Measurements from ENCODE around the gene ZNF776. TPM values are rescaled to one million over a fixed set of nuclear protein-coding genes. Genes with fewer than 3 reads are reported as not detected.
A peak's percentile ranks its signal among the peaks of the same experiment; 100 is the strongest.

ZNF776 gene
- total and polyA plus RNA-seq, 2 donors: 11.1 to 31.1 TPM

DNA sequence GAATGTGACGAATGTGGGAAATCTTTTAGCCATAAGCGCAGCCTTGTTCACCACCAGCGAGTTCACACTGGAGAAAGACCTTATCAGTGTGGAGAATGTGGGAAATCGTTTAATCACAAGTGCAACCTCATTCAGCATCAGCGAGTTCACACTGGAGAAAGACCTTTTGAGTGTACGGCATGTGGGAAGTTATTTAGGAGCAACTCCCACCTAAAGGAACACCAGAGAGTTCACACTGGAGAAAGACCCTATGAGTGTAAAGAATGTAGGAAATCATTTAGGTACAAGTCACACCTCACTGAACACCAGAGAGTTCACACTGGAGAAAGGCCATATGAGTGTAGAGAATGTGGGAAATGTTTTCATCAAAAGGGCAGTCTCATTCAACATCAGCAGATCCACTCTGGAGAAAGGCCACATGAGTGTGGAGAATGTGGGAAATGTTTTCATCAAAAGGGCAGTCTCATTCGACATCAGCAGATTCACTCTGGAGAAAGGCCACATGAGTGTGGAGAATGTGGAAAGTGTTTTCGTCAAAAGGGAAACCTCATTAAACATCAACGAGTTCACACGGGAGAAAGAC lies 7.6 kb downstream of the ZNF776 start:
- no peak for DNase-seq (ENCODE audit: extremely low spot score)
- no peak overlapping the region for H3K27ac ChIP-seq (ENCODE audit: low read depth)
- H3K4me1 ChIP-seq (ENCODE audit: insufficient read depth): no peaks in the 10 kb centered on the region
- peaks cover 12% of the 10 kb centered on the region for H3K36me3 ChIP-seq (ENCODE audit: insufficient read depth)
- 97% methylated on average over 10 of the region's 10 CpGs for WGBS
- no peak overlapping the region for H3K4me3 ChIP-seq (ENCODE audit: low read depth, low read length)

DNA sequence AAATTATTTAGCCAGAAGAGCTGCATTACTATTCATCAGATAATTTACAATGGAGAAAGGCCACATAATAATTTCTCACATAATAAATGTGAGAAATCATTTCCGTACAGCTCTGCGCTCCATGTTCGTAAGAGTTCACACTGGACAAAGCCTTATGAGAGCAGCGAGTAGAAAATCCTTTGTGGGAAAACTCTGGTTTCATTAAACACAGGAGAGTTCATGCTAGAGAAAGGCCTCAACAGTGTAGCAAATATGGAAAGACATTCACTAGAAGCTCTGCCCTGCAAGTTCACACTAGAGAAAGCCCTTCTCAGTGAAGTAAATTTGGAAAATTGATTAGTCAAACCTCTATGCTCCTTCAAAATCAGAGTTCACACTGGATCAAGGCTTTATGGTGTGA lies 8.4 kb downstream of the ZNF776 start:
- Histone ChIP-seq H3K36me3 (ENCODE audit: insufficient read depth) (peaks cover 12% of the 10 kb centered on the region), H3K27ac (ENCODE audit: low read depth) (no peak overlapping the region), H3K4me3 (ENCODE audit: low read depth, low read length) (no peak overlapping the region), H3K4me1 (ENCODE audit: insufficient read depth) (no peaks in the 10 kb centered on the region)
- WGBS: 86% methylated on average over 4 of the region's 4 CpGs
- no peak for DNase-seq (ENCODE audit: extremely low spot score)

DNA sequence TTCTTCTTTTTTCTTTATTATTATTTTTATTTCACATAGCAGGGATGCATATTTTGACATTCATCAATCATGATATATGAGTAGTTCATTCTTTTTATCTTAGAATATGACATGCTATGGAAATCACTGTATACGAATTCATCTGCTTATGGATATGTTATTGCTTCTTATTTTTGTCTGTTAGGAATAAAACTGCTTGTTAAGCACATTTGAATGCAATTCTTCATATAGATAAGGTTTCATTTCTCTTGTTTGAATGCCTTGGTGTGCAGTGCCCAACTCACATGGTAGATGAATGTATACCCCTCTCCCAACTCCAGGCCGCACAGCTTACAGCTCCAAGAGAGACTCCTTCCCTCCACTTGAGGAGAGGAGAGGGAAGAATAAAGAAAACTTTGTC lies 11.3 kb downstream of the ZNF776 start:
- Histone ChIP-seq H3K4me3 (ENCODE audit: low read depth, low read length) (no peak overlapping the region), H3K4me1 (ENCODE audit: insufficient read depth) (no peaks in the 10 kb centered on the region), H3K27ac (ENCODE audit: low read depth) (no peak overlapping the region), H3K36me3 (ENCODE audit: insufficient read depth) (peaks cover 11% of the 10 kb centered on the region)
- no peak for DNase-seq (ENCODE audit: extremely low spot score)
- WGBS: 96% methylated on average over 2 of the region's 2 CpGs

DNA sequence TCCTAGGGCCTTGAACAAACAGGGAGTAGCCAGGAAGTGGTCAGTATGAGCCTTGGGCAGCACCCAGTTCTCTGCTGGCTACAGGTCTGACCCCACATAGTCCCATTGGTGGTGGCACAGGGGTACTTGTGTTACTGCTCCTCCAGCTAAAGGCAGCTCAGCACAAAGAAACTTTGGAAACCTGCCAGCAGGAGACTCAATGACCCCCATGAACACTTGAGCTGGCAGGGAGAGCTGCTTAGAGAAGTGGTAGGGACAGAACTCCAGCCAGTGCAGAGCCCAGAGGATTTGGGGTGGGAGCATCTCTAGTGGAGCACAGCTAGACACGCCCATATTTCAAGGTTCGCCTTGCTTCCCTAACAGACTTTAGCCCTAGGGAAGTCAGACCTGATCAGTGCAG lies 12.5 kb downstream of the ZNF776 start:
- Histone ChIP-seq H3K27ac (ENCODE audit: low read depth) (no peak overlapping the region), H3K4me3 (ENCODE audit: low read depth, low read length) (no peak overlapping the region), H3K4me1 (ENCODE audit: insufficient read depth) (no peaks in the 10 kb centered on the region), H3K36me3 (ENCODE audit: insufficient read depth) (peaks cover 3% of the 10 kb centered on the region)
- DNase-seq (ENCODE audit: extremely low spot score): no peak
- WGBS: 99% methylated on average over 2 of the region's 2 CpGs

DNA sequence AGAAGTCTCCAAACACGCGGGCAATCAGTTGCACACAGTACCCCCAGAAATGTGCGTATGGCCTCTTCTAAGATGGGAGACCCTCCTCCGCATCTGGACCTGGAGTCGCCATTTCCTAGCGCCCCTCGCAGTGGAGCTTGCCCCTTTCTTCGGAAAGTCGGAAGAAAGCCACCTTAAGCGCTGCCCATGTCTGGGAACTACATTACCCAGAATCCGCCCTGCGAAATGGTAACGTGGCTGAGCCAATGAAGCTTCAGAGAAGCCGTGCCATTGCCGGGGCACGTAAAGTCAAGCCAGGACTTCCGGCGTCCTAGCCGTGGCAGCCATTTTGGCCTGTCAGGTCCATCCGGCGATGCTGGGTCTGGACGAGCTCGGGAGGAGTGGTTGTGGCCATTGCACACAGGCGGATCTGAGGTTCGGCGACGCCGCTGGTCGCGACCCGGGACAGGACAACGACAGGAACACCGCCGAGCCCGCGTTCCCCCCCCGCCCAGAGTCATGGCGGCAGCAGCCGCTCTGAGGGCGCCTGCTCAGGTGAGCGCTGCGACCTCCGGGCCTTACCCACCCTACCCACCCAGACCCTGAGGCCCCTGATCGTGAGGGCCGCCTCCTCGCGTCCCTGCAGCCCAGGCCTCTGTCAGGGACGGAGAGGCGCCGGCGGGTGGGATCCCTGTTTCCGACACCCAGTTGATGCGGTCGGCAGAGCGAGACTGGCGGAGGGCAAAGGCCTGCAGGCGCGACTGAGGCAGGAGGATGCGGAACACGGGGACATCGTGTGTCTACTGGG lies 22.9 kb downstream of the ZNF776 start, which contains the start of gene ZNF586:
ZNF586 (plus strand) TSS at position 332 of the 787 bp plus-strand sequence; CDS start at position 499, 167 bp downstream.
- peak within 1 kb of the TSS; percentile 38 for H3K27ac ChIP-seq (ENCODE audit: low read depth)
- WGBS: 3% methylated on average over 61 of the region's 61 CpGs
- H3K4me3 ChIP-seq (ENCODE audit: low read depth, low read length): peak within 1 kb of the TSS; percentile 91
- H3K4me1 ChIP-seq (ENCODE audit: insufficient read depth): no peaks in the 10 kb centered on the region
- no peaks in the 10 kb centered on the region for H3K36me3 ChIP-seq (ENCODE audit: insufficient read depth)
- peak; percentile 86 for DNase-seq (ENCODE audit: extremely low spot score)

DNA sequence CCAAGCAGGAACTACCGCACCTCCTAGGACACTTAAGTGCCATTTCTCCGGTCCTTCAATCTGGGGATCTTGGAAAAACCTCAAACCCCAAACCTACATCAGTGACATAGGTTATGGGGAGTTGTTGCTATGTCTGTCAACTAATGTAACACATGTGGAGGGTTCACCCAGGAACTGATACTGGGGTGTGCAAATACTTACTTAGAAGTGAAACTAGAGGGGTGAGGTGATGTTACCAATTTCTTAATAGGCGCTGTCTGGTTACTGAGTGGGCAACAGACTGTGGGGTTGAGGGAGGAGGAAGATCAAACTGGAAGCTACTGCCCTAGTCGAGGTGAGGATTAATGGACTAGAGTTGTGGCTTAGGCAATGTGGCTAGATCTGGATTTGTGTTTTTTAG lies 24.8 kb downstream of the ZNF776 start:
- H3K4me1 ChIP-seq (ENCODE audit: insufficient read depth): no peaks in the 10 kb centered on the region
- no peaks in the 10 kb centered on the region for H3K36me3 ChIP-seq (ENCODE audit: insufficient read depth)
- H3K27ac ChIP-seq (ENCODE audit: low read depth): no peak overlapping the region
- WGBS: 92% methylated on average over 4 of the region's 4 CpGs
- no peak overlapping the region for H3K4me3 ChIP-seq (ENCODE audit: low read depth, low read length)
- DNase-seq (ENCODE audit: extremely low spot score): no peak

DNA sequence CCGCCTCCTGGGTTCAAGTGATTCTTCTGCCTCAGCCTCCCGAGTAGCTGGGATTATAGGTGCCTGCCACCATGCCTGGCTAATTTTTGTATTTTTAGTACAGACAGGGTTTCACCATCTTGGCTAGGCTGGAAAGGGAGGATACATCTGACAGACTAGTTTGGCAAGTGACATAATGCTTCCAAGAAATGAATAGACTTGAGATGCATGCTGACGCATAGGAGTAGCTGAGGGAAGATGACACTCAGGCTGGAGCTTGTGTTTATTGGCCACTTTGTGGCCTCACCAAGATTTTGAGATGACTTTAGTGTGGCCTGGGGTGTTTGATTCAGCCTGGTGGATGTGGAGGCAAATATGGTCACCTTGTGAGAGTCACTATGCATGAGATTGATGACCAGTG lies 26.9 kb downstream of the ZNF776 start:
- WGBS: 95% methylated on average over 3 of the region's 3 CpGs
- Histone ChIP-seq H3K4me3 (ENCODE audit: low read depth, low read length) (no peak overlapping the region), H3K27ac (ENCODE audit: low read depth) (no peak overlapping the region), H3K36me3 (ENCODE audit: insufficient read depth) (peaks cover 3% of the 10 kb centered on the region), H3K4me1 (ENCODE audit: insufficient read depth) (no peaks in the 10 kb centered on the region)
- DNase-seq (ENCODE audit: extremely low spot score): no peak

DNA sequence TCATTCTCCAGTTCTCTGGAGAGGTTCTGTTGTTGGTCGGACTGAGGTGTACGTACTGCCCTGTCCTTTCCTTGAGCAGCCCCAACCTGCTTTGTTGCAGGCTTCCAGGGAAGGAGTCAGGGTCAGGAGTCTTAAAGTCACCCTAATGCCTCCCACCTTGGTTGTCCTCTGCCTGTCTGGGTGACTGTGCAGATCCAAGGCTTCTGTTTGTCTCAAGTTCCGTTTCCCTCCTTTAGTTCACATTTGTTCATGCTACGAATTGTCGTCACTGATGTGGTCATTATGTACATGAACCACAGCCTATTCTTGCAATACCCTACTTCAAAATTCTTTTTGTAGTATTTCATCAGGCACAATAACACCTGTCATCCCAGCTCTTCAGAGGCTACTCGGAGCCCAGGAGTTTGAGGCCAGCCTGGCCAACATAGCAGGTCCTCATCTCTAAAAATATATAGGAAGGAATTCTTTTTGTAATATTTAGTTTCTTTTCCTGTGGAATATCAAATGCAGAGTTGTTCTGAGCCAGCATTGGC lies 30.2 kb downstream of the ZNF776 start:
- WGBS: 86% methylated on average over 6 of the region's 6 CpGs
- Histone ChIP-seq H3K4me3 (ENCODE audit: low read depth, low read length) (no peak overlapping the region), H3K4me1 (ENCODE audit: insufficient read depth) (no peaks in the 10 kb centered on the region), H3K36me3 (ENCODE audit: insufficient read depth) (peaks cover 5% of the 10 kb centered on the region), H3K27ac (ENCODE audit: low read depth) (no peak overlapping the region)
- DNase-seq (ENCODE audit: extremely low spot score): no peak

DNA sequence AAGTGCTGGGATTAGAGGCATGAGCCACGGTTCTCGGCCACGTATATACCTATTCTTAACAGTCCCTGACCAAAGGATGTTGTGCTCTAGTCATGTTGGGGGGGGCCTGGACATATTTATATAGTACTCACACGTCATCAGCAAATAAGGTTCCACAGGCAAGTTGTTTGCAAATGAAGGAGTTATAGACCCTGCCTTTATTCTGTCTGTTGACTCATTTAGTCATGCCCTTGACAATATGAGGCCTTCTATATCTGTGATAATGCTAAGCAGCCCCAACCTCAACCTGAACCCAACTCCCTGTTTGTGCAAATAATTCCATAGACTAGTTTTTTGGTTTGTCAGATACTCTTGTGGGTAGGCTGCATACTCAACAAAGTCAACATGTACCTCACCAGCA lies 31.7 kb downstream of the ZNF776 start:
- Histone ChIP-seq H3K27ac (ENCODE audit: low read depth) (no peak overlapping the region), H3K36me3 (ENCODE audit: insufficient read depth) (peaks cover 5% of the 10 kb centered on the region), H3K4me3 (ENCODE audit: low read depth, low read length) (no peak overlapping the region), H3K4me1 (ENCODE audit: insufficient read depth) (no peaks in the 10 kb centered on the region)
- no peak for DNase-seq (ENCODE audit: extremely low spot score)
- WGBS: 97% methylated on average over 4 of the region's 4 CpGs

DNA sequence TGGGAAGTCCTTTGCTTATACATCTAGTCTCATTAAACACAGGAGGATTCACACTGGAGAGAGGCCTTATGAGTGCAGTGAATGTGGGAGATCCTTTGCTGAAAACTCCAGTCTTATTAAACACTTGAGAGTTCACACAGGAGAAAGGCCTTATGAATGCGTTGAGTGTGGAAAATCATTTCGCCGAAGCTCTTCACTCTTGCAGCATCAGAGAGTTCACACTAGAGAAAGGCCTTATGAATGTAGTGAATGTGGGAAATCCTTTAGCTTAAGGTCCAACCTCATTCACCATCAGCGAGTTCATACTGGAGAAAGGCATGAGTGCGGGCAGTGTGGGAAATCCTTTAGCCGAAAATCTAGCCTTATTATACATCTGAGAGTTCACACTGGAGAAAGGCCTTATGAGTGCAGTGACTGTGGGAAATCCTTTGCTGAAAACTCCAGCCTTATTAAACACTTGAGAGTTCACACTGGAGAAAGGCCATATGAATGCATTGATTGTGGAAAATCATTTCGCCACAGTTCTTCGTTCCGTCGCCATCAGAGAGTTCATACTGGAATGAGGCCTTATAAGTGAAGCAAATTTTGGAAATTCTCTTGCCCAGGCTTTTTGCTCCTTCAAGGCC lies 32.7 kb downstream of the ZNF776 start:
- Histone ChIP-seq H3K36me3 (ENCODE audit: insufficient read depth) (peaks cover 5% of the 10 kb centered on the region), H3K4me3 (ENCODE audit: low read depth, low read length) (no peak overlapping the region), H3K4me1 (ENCODE audit: insufficient read depth) (no peaks in the 10 kb centered on the region), H3K27ac (ENCODE audit: low read depth) (no peak overlapping the region)
- 98% methylated on average over 10 of the region's 10 CpGs for WGBS
- DNase-seq (ENCODE audit: extremely low spot score): no peak

DNA sequence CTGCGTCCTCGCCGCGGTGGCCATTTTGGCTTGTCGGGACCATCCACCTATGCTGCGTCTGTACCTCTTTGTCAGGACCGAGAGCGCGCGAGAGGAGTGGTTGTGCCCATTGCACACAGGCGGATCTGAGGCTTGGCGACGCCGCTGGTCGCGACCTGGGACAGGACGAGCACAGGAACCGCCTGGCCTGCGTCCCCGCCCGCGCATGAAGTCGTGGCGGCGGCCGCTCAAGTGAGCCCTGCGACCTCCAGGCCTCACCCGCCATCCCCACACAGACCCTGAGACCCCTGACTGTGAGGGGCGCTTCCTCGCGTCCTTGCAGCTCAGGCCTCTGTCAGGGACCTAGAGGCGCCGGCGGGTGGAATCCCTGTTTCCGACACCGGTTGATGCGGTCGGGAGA lies 39.7 kb downstream of the ZNF776 start:
- 93% methylated on average over 38 of the region's 38 CpGs for WGBS
- no peak for DNase-seq (ENCODE audit: extremely low spot score)
- Histone ChIP-seq H3K4me3 (ENCODE audit: low read depth, low read length) (no peak overlapping the region), H3K27ac (ENCODE audit: low read depth) (no peak overlapping the region), H3K36me3 (ENCODE audit: insufficient read depth) (peaks cover 2% of the 10 kb centered on the region), H3K4me1 (ENCODE audit: insufficient read depth) (no peaks in the 10 kb centered on the region)

DNA sequence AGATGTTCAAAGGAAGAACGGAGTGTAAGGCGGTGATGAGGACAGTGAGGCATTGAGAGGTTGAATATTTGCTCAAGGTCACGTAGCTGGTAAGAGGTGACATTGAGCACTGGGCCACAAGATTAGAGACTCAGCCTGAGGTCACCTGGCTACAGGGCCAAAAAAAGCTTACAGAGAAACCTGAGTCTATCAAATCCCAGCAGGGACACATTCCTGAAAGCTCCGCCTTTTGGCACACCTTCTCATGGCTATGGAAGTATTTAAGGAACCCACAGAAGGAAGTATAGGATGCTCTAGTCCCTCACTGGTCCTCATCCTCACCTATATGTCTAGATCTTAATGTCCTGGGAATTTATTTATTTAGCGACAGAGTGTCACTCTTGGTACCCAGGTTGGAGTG lies 40.3 kb downstream of the ZNF776 start:
- peaks cover 2% of the 10 kb centered on the region for H3K36me3 ChIP-seq (ENCODE audit: insufficient read depth)
- 98% methylated on average over 5 of the region's 5 CpGs for WGBS

DNA sequence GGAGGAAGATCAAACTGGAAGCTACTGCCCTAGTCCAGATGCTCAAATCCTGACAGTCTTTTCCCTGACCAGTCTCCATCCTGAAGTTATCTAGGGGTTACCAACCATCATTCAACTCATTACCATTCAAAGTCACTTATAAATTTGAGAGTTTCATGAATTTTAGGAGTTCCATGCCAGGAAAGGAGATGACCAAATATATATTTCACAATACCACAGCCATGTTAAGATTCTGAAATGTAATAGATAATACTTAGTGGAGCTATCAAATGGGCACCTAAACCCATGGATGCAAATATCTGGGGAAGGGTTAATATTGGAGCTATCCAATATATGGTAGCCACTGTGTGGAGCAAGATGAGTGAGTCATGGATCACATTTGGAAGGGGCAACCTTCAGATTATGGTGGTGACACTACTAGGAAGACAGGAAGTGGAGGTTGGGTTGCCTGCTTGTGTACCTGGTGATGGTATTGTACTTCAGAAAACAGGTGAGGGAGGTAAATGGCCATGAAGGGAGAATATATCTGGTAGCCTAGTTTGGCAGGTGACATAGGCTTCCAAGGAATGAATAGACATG lies 41.6 kb downstream of the ZNF776 start:
- Histone ChIP-seq H3K36me3 (ENCODE audit: insufficient read depth) (peaks cover 2% of the 10 kb centered on the region), H3K4me1 (ENCODE audit: insufficient read depth) (no peaks in the 10 kb centered on the region), H3K27ac (ENCODE audit: low read depth) (no peak overlapping the region), H3K4me3 (ENCODE audit: low read depth, low read length) (no peak overlapping the region)
- DNase-seq (ENCODE audit: extremely low spot score): no peak

More for the DNA sequence above, 40.3 kb downstream of the ZNF776 start:
- no peaks in the 10 kb centered on the region for H3K4me1 ChIP-seq (ENCODE audit: insufficient read depth)
- no peak for DNase-seq (ENCODE audit: extremely low spot score)
- H3K4me3 ChIP-seq (ENCODE audit: low read depth, low read length): no peak overlapping the region
- H3K27ac ChIP-seq (ENCODE audit: low read depth): no peak overlapping the region
